Keratinocyte (primary cell): ENCODE measurements around the gene POU5F2.

Source experiments
- CTCF ChIP-seq, 3 experiments: IDR thresholded peaks in 1 of 3; conservative IDR thresholded peaks in 1 of 3; optimal IDR thresholded peaks in 1 of 3; 2 replicates in 2 of 3; 3 replicates in 1 of 3; pipeline versions ENCODE3 to v1.5.1; 2011; ENCODE audit warnings: low read length in 3 of 3, mild to moderate bottlenecking in 3 of 3, moderate library complexity in 2 of 3, control low read depth in 1 of 3, inconsistent platforms in 1 of 3; ENCODE audit not compliant: insufficient read depth in 2 of 3; ENCODE audit errors: extremely low read depth in 1 of 3
- EZH2 ChIP-seq: IDR thresholded peaks from one replicate; pipeline ENCODE4 v1.6.1; 2012; ENCODE audit warnings: inconsistent platforms, mild to moderate bottlenecking, low read length, moderate library complexity

- TF ChIP-seq CTCF (optimal IDR thresholded peaks at IDR 0.05 in 1 of 3, IDR thresholded peaks at IDR 0.05 in 1 of 3, conservative IDR thresholded peaks at IDR 0.05 in 1 of 3; ENCODE audit: extremely low read depth in 1 of 3, insufficient read depth in 2 of 3, low read length in 3 of 3) (no peak), EZH2 (no peak)
These were observed 44.1 kb upstream of the POU5F2 start for GRCh38 chr5:93785475-93785874.
